ENCODE measurements around the gene NRG4.
A peak's percentile ranks its signal among the peaks of the same experiment; 100 is the strongest.

The NRG4 gene

DNA sequence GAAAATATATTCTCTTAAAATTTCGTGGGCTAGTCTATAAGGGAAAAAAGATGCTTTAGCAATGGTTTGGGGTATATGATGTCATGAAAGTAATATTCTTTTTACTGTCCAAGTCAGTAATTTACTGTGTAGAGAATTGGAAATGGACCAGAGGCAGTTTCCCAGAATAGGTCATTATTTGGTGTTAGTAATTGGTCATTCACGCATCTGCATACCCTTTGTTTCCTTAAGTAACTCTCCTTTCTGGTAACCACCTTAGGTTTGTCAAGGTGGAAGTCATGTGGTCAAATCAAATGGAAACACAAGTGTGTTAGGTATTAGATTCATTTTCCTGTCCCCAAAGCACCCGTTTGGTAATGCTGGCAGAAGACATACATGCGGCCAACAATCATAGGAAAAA lies 84.6 kb downstream of the NRG4 start:
- Histone ChIP-seq H3K36me3 (ENCODE audit: control insufficient read depth in 2 of 2, insufficient read depth in 1 of 2, low read length in 2 of 2) (peaks cover 51 to 79% of the 10 kb centered on the region in 2 experiments), H3K4me1 (ENCODE audit: control insufficient read depth, insufficient read depth, low read length) (peaks cover 9% of the 10 kb centered on the region), H3K9me3 (ENCODE audit: control insufficient read depth, insufficient read depth, low read depth, low read length) (no peaks in the 10 kb centered on the region), H3K27ac (ENCODE audit: extremely low read depth, low read depth, low read length) (no peak overlapping the region), H3K4me3 (ENCODE audit: low read depth, low read length) (no peak overlapping the region)
- no peak for TF ChIP-seq OSR2 (tag by site-specific recombination; IDR thresholded peaks at IDR 0.05)
- TF ChIP-seq ZNF202 (tag by site-specific recombination; IDR thresholded peaks at IDR 0.05; ENCODE audit: borderline replicate concordance) = no peak
- no peak for TF ChIP-seq ZNF530 (tag by site-specific recombination; IDR thresholded peaks at IDR 0.05; ENCODE audit: low read depth)
- TF ChIP-seq, protein P1, sequence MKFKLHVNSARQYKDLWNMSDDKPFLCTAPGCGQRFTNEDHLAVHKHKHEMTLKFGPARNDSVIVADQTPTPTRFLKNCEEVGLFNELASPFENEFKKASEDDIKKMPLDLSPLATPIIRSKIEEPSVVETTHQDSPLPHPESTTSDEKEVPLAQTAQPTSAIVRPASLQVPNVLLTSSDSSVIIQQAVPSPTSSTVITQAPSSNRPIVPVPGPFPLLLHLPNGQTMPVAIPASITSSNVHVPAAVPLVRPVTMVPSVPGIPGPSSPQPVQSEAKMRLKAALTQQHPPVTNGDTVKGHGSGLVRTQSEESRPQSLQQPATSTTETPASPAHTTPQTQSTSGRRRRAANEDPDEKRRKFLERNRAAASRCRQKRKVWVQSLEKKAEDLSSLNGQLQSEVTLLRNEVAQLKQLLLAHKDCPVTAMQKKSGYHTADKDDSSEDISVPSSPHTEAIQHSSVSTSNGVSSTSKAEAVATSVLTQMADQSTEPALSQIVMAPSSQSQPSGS (tag by site-specific recombination; IDR thresholded peaks at IDR 0.05; ENCODE audit: low read depth) = 0 out of 2 replicates have a peak, but pooled peaks have one; percentile 9
- ChIA-PET CTCF (interaction anchor here (1.2 to 5.9 kb wide), 6 partner anchors 9 to 212 kb away, joined by 4 to 28 read pairs (median 11); partner anchors contain the start of gene FBXO22), POLR2A (no interaction called here)

DNA sequence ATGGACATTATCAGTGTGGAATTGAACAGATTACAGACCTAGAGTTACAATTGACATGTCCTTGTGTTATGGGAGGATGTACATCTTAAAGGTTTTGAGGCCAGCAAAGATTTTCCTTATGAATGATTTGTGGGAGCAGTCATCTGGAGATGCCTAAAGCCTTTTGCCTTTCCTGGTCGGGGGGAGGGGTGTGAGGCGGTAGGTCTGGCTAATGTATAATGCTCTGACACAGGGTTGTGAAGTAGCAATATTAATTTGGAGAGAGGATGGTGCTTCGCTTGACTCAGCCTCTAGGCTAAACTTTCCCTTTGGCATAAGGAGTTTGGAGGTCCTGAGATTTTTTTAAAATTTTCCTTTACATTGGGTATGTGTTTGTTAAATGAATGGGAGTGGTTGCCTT lies 85.3 kb downstream of the NRG4 start:
- CTCF ChIA-PET = interaction anchor here (5.9 kb wide), 1 partner anchor 117 kb away, joined by 28 read pairs; no protein-coding TSS in a partner anchor
- no peaks in the 10 kb centered on the region for H3K9me3 ChIP-seq (ENCODE audit: control insufficient read depth, insufficient read depth, low read depth, low read length)
- POLR2A ChIA-PET = no interaction called here
- no peak overlapping the region for H3K27ac ChIP-seq (ENCODE audit: extremely low read depth, low read depth, low read length)
- H3K4me3 ChIP-seq (ENCODE audit: low read depth, low read length) = no peak overlapping the region
- H3K4me1 ChIP-seq (ENCODE audit: control insufficient read depth, insufficient read depth, low read length) = peaks cover 9% of the 10 kb centered on the region
- H3K36me3 ChIP-seq (ENCODE audit: control insufficient read depth in 2 of 2, insufficient read depth in 1 of 2, low read length in 2 of 2) = peaks cover 48 to 81% of the 10 kb centered on the region in 2 experiments
- TF ChIP-seq ZNF133 (tag by site-specific recombination; IDR thresholded peaks at IDR 0.05) = no peak
- TF ChIP-seq, protein P2, sequence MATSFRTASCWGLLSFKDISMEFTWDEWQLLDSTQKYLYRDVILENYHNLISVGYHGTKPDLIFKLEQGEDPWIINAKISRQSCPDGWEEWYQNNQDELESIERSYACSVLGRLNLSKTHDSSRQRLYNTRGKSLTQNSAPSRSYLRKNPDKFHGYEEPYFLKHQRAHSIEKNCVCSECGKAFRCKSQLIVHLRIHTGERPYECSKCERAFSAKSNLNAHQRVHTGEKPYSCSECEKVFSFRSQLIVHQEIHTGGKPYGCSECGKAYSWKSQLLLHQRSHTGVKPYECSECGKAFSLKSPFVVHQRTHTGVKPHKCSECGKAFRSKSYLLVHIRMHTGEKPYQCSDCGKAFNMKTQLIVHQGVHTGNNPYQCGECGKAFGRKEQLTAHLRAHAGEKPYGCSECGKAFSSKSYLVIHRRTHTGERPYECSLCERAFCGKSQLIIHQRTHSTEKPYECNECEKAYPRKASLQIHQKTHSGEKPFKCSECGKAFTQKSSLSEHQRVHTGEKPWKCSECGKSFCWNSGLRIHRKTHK (tag by site-specific recombination; IDR thresholded peaks at IDR 0.05) = no peak
- no peak for TF ChIP-seq ZNF624 (tag by site-specific recombination; IDR thresholded peaks at IDR 0.05)
- TF ChIP-seq, protein P3, sequence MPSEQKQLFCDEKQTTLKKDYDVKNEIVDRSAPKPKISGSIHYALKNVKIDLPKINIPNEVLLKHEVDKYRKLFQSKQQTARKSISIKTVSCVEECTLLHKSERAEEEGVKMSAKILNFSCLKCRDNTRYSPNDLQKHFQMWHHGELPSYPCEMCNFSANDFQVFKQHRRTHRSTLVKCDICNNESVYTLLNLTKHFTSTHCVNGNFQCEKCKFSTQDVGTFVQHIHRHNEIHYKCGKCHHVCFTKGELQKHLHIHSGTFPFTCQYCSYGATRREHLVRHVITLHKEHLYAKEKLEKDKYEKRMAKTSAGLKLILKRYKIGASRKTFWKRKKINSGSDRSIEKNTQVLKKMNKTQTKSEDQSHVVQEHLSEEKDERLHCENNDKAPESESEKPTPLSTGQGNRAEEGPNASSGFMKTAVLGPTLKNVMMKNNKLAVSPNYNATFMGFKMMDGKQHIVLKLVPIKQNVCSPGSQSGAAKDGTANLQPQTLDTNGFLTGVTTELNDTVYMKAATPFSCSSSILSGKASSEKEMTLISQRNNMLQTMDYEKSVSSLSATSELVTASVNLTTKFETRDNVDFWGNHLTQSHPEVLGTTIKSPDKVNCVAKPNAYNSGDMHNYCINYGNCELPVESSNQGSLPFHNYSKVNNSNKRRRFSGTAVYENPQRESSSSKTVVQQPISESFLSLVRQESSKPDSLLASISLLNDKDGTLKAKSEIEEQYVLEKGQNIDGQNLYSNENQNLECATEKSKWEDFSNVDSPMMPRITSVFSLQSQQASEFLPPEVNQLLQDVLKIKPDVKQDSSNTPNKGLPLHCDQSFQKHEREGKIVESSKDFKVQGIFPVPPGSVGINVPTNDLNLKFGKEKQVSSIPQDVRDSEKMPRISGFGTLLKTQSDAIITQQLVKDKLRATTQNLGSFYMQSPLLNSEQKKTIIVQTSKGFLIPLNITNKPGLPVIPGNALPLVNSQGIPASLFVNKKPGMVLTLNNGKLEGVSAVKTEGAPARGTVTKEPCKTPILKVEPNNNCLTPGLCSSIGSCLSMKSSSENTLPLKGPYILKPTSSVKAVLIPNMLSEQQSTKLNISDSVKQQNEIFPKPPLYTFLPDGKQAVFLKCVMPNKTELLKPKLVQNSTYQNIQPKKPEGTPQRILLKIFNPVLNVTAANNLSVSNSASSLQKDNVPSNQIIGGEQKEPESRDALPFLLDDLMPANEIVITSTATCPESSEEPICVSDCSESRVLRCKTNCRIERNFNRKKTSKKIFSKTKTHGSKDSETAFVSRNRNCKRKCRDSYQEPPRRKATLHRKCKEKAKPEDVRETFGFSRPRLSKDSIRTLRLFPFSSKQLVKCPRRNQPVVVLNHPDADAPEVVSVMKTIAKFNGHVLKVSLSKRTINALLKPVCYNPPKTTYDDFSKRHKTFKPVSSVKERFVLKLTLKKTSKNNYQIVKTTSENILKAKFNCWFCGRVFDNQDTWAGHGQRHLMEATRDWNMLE (tag by site-specific recombination; conservative IDR thresholded peaks at IDR 0.05; ENCODE audit: low read depth) = no peak
- no peak for TF ChIP-seq ZNF473 (tag by site-specific recombination; IDR thresholded peaks at IDR 0.05)
- TF ChIP-seq IKZF3 (tag by site-specific recombination; IDR thresholded peaks at IDR 0.05) = no peak
- TF ChIP-seq, protein P4, sequence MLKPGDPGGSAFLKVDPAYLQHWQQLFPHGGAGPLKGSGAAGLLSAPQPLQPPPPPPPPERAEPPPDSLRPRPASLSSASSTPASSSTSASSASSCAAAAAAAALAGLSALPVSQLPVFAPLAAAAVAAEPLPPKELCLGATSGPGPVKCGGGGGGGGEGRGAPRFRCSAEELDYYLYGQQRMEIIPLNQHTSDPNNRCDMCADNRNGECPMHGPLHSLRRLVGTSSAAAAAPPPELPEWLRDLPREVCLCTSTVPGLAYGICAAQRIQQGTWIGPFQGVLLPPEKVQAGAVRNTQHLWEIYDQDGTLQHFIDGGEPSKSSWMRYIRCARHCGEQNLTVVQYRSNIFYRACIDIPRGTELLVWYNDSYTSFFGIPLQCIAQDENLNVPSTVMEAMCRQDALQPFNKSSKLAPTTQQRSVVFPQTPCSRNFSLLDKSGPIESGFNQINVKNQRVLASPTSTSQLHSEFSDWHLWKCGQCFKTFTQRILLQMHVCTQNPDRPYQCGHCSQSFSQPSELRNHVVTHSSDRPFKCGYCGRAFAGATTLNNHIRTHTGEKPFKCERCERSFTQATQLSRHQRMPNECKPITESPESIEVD (tag by site-specific recombination; IDR thresholded peaks at IDR 0.05) = no peak
- no peak for TF ChIP-seq HOXC10 (CRISPR knock-in tag; IDR thresholded peaks at IDR 0.05)
- no peak for TF ChIP-seq ZNF837 (tag by site-specific recombination; IDR thresholded peaks at IDR 0.05)
- TF ChIP-seq, protein P5, sequence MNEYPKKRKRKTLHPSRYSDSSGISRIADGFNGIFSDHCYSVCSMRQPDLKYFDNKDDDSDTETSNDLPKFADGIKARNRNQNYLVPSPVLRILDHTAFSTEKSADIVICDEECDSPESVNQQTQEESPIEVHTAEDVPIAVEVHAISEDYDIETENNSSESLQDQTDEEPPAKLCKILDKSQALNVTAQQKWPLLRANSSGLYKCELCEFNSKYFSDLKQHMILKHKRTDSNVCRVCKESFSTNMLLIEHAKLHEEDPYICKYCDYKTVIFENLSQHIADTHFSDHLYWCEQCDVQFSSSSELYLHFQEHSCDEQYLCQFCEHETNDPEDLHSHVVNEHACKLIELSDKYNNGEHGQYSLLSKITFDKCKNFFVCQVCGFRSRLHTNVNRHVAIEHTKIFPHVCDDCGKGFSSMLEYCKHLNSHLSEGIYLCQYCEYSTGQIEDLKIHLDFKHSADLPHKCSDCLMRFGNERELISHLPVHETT (tag by site-specific recombination; IDR thresholded peaks at IDR 0.05) = no peak
- no peak for TF ChIP-seq ZNF302 (tag by site-specific recombination; IDR thresholded peaks at IDR 0.05; ENCODE audit: low read depth)
- no peak for TF ChIP-seq ZNF394 (tag by site-specific recombination; IDR thresholded peaks at IDR 0.05; ENCODE audit: borderline replicate concordance)
- TF ChIP-seq, protein P6, sequence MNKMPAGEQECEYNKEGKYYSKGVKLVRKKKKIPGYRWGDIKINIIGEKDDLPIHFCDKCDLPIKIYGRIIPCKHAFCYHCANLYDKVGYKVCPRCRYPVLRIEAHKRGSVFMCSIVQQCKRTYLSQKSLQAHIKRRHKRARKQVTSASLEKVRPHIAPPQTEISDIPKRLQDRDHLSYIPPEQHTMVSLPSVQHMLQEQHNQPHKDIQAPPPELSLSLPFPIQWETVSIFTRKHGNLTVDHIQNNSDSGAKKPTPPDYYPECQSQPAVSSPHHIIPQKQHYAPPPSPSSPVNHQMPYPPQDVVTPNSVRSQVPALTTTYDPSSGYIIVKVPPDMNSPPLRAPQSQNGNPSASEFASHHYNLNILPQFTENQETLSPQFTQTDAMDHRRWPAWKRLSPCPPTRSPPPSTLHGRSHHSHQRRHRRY (tag by site-specific recombination; IDR thresholded peaks at IDR 0.05) = no peak
- no peak for TF ChIP-seq MEIS1 (CRISPR knock-in tag; IDR thresholded peaks at IDR 0.05; ENCODE audit: borderline replicate concordance)
- no peak for TF ChIP-seq BCL11A (tag by site-specific recombination; IDR thresholded peaks at IDR 0.05; ENCODE audit: low read depth)
- TF ChIP-seq, protein P7, sequence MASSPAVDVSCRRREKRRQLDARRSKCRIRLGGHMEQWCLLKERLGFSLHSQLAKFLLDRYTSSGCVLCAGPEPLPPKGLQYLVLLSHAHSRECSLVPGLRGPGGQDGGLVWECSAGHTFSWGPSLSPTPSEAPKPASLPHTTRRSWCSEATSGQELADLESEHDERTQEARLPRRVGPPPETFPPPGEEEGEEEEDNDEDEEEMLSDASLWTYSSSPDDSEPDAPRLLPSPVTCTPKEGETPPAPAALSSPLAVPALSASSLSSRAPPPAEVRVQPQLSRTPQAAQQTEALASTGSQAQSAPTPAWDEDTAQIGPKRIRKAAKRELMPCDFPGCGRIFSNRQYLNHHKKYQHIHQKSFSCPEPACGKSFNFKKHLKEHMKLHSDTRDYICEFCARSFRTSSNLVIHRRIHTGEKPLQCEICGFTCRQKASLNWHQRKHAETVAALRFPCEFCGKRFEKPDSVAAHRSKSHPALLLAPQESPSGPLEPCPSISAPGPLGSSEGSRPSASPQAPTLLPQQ (tag by site-specific recombination; IDR thresholded peaks at IDR 0.05) = no peak
- no peak for TF ChIP-seq PRDM1 (tag by site-specific recombination; IDR thresholded peaks at IDR 0.05)
